Nephron (organoid): ENCODE results near the gene GRIA4.

Experiments
- H3K27ac Mint-ChIP-seq, 3 experiments: 2 replicates each; pipeline ENCODE4 v1.8.0; 2020; ENCODE audit warnings: mixed read lengths in 3 of 3, mild to moderate bottlenecking in 2 of 3, moderate library complexity in 1 of 3
- H3K27me3 Mint-ChIP-seq: 2 replicates; pipeline ENCODE4 v1.8.0; 2021; ENCODE audit warnings: low read depth, mild to moderate bottlenecking, moderate library complexity, mixed read lengths
- H3K36me3 Mint-ChIP-seq: 2 replicates; pipeline ENCODE4 v1.8.0; 2020; ENCODE audit warnings: low read depth, mixed read lengths
- H3K4me1 Mint-ChIP-seq: 2 replicates; pipeline ENCODE4 v1.8.0; 2020; ENCODE audit warnings: mixed read lengths
- H3K4me3 Mint-ChIP-seq, 3 experiments: 2 replicates each; pipeline ENCODE4 v1.8.0; 2020; ENCODE audit warnings: mild to moderate bottlenecking in 3 of 3, mixed read lengths in 3 of 3, moderate library complexity in 2 of 3
- H3K9me3 Mint-ChIP-seq: 2 replicates; pipeline ENCODE4 v1.8.0; 2020; ENCODE audit warnings: mixed read lengths
- TF ChIP-seq, protein P1 (sequence below), 3 experiments: fragments of 200-600 bp; sonication (generic); IDR thresholded peaks; one replicate each; pipeline ENCODE4 v1.5.0; 2021; ENCODE audit warnings: antibody characterized with exemption in 3 of 3; ENCODE audit not compliant: unreplicated experiment in 3 of 3

GRIA4 gene

DNA sequence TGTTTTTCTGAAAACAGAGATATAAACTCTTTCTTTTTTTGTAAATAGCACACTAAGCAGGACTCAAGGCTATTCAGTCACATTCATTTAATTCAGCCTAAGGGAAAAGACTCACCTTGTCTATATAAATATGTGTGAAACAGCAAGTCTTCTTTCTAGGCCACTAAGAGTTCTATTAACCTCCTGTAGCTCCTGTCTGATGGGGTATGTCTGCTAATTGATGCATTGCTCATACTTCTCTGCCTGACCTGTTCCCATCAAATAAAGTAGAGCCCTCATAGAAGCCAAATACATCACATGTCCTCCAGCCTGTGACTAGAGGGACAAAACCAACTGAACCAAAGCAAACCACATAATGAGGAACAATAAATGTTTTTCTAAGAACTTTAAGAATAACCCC lies 344.0 kb downstream of the GRIA4 start:
- H3K4me3 Mint-ChIP-seq: no peak overlapping the region
- H3K4me1 Mint-ChIP-seq: no peaks in the 10 kb centered on the region
- H3K27me3 Mint-ChIP-seq: no peaks in the 10 kb centered on the region
- no peak overlapping the region for H3K27ac Mint-ChIP-seq
- TF ChIP-seq, protein P1, sequence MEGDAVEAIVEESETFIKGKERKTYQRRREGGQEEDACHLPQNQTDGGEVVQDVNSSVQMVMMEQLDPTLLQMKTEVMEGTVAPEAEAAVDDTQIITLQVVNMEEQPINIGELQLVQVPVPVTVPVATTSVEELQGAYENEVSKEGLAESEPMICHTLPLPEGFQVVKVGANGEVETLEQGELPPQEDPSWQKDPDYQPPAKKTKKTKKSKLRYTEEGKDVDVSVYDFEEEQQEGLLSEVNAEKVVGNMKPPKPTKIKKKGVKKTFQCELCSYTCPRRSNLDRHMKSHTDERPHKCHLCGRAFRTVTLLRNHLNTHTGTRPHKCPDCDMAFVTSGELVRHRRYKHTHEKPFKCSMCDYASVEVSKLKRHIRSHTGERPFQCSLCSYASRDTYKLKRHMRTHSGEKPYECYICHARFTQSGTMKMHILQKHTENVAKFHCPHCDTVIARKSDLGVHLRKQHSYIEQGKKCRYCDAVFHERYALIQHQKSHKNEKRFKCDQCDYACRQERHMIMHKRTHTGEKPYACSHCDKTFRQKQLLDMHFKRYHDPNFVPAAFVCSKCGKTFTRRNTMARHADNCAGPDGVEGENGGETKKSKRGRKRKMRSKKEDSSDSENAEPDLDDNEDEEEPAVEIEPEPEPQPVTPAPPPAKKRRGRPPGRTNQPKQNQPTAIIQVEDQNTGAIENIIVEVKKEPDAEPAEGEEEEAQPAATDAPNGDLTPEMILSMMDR (IDR thresholded peaks at IDR 0.05; ENCODE audit: unreplicated experiment in 3 of 3): no peak
- no peaks in the 10 kb centered on the region for H3K36me3 Mint-ChIP-seq
- peaks cover 11% of the 10 kb centered on the region for H3K9me3 Mint-ChIP-seq

DNA sequence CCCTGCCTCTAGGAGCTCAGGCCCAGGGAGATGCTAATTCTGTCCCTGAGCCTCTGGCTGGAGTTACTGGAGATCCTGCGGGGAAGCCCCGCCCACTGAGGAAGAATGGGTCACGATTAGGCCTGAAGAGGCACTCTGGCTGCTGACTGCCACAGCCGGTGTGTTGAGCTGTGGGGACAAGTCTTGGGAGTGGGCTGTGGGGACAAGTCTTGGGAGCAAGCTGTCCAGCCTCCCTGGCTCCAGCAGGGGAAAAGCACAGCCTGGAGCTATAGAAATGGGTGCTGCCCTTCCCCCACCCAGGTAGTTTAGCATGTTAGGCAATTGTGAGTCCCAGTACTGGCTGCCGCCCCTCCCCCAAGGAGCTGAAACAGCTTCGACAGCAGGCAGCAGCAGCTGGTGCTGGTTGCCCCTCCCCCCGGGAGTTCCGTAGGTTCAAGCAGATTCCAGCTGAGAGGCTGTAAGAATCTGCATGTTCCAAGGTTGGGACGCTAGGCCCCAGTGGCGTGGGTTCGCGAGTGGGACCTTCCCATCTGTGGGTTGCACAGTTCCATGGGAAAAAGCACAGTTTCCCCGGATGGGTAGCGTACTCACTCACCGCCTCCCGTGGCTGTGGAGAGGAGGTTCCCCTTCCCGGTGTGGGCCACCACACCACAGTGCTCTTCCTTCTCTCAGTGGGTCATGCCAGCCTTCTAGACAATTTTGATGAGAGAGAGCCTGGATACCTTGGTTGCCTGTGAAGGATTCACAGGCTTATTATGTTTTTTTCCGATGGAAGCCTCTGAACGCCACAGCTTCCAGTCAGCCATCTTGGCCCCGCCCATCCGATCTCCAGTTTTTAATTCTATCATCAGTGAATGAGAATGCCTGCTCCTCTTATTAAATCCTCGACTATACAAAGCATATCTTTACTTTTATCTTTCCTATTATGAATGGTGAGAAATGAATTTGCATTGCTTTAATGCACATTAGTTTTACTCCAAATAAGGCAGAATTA lies 350.7 kb downstream of the GRIA4 start:
- Mint-ChIP-seq H3K4me1 (no peaks in the 10 kb centered on the region), H3K4me3 (no peak overlapping the region), H3K9me3 (peaks cover 16% of the 10 kb centered on the region), H3K36me3 (no peaks in the 10 kb centered on the region), H3K27ac (no peak overlapping the region), H3K27me3 (no peaks in the 10 kb centered on the region)
- TF ChIP-seq, protein P1 (IDR thresholded peaks at IDR 0.05; ENCODE audit: unreplicated experiment in 3 of 3): no peak

DNA sequence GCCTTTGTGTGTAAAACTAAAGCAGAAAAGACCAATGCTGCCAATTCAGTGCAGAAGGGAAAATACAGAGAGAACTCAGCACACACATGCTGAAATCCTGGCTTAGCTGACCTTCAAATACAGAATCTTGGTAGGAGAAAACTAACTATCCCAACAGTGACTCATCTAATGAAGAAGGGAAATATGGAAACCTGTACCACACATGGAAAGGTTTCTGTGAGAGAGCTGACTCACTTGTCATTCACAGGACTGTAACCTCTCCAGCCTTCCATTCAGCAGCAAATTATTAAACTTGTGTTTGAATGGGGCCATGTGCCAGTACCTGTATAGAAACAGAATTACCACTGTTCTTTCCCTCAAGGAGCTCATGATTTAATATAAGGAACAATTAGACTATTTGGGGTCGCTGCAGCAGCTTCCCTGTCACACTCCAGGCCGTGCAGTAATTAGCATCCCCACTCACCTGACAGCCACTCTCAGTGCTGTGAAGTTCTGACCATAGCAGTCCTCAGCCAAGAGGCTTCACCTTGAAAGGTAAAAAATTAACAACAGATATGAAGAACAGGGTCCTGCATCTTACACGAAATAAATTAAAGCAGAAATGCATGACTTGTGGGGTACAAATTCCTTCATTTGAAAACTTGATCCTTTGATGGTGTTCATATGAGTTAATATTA lies 358.3 kb downstream of the GRIA4 start:
- no peaks in the 10 kb centered on the region for H3K27me3 Mint-ChIP-seq
- no peak overlapping the region for H3K27ac Mint-ChIP-seq
- TF ChIP-seq, protein P1 (IDR thresholded peaks at IDR 0.05; ENCODE audit: unreplicated experiment in 3 of 3): no peak
- H3K4me1 Mint-ChIP-seq: no peaks in the 10 kb centered on the region
- H3K36me3 Mint-ChIP-seq: no peaks in the 10 kb centered on the region
- no peaks in the 10 kb centered on the region for H3K9me3 Mint-ChIP-seq
- no peak overlapping the region for H3K4me3 Mint-ChIP-seq

DNA sequence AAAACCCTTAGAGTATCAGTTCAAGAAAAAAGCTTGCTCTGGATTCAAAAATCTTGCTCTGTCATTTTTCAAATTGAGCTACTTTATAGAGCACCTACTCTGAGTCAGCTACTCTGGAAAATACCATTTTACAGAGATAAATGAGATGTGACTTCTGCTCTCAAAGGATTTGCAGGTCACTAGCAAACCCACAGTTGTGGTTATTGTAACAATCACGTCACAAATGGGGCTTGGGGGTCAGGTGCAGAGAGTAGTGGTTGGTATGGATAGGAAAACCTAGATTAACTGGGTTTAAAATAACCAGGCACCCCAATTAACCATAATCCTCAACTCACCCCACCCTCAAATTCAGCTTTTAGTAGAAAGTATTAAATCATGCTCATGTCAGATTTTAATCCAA lies 359.9 kb downstream of the GRIA4 start:
- no peak overlapping the region for H3K27ac Mint-ChIP-seq
- H3K9me3 Mint-ChIP-seq: no peaks in the 10 kb centered on the region

DNA sequence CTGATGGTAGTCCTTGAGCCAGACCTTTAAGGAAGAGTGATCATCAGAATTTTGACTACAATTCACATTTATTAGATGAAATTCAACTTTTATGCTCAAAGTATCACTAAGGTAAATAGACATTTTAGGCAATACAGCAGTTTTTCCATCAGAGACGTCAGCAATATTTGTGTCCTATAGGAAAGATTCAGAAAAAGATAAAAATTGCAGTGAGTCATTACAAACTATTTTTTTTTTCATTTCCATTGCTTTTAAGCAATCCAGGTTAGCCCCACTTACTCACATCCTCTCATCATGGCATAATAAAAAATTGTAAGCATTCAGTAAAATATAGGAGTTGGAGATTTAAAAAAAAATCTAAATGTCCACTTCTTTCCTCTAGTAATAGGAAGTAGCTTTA lies 365.3 kb downstream of the GRIA4 start:
- Mint-ChIP-seq H3K9me3 (no peaks in the 10 kb centered on the region), H3K4me1 (no peaks in the 10 kb centered on the region), H3K36me3 (no peaks in the 10 kb centered on the region), H3K27ac (no peak overlapping the region), H3K27me3 (no peaks in the 10 kb centered on the region), H3K4me3 (no peak overlapping the region)
- TF ChIP-seq, protein P1 (IDR thresholded peaks at IDR 0.05; ENCODE audit: unreplicated experiment in 3 of 3): no peak

More for the DNA sequence above, 359.9 kb downstream of the GRIA4 start:
- Mint-ChIP-seq H3K4me1 (no peaks in the 10 kb centered on the region), H3K36me3 (no peaks in the 10 kb centered on the region), H3K27me3 (no peaks in the 10 kb centered on the region), H3K4me3 (no peak overlapping the region)
- TF ChIP-seq, protein P1 (IDR thresholded peaks at IDR 0.05; ENCODE audit: unreplicated experiment in 3 of 3): no peak
